Measurements from ENCODE around the gene CLIC2. TPM values are rescaled to one million over a fixed set of nuclear protein-coding genes. Genes with fewer than 3 reads are reported as not detected.

CLIC2 gene
- total RNA-seq, 1 experiment from 2014 or later: 0.98 TPM

DNA sequence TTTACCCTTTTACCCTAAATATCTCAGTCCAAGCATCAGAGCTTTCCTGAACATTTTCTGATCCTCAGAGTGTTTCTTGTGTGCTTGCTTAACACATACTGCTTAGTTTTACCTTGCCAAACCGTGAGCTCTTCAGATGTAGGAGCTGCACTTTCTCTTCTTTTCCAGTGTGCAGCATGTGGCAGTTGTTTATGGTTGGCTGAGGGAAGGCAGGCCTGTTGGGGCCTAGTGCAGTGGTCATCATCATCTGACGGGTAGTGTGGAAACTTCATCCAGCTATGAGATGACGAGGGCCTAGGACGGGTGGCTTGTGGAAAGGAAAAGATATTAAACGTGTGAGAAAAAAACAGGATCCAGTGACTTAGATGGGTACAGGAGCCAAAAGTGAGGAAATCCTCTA lies 96.7 kb downstream of the CLIC2 start:
- DNase-seq: no peak
- Histone ChIP-seq H4K20me1 (ENCODE audit: control insufficient read depth, insufficient read depth, insufficient read length) (no peaks in the 10 kb centered on the region), H3K79me2 (ENCODE audit: insufficient read depth, low read length) (no peaks in the 10 kb centered on the region), H3K18ac (ENCODE audit: insufficient read length, low read depth, low read length) (no peak overlapping the region), H2AK5ac (ENCODE audit: insufficient read length, low read length) (no peak overlapping the region), H3T11ph (ENCODE audit: low read length) (no peak overlapping the region), H2BK120ac (ENCODE audit: low read depth, low read length, poor library complexity, severe bottlenecking) (no peak overlapping the region), H3K23ac (ENCODE audit: insufficient read length, low read depth, low read length) (no peak overlapping the region), H3K4ac (ENCODE audit: low read depth, low read length) (no peak overlapping the region), H3K23me2 (ENCODE audit: insufficient read length, low read depth, low read length, poor library complexity, severe bottlenecking) (no peaks in the 10 kb centered on the region), H2BK20ac (ENCODE audit: low read depth, low read length, poor library complexity, severe bottlenecking) (no peak overlapping the region), H4K91ac (ENCODE audit: insufficient read length, low read depth, low read length) (no peak overlapping the region), H4K5ac (ENCODE audit: insufficient read length, low read depth, low read length) (no peak overlapping the region), H3K79me1 (ENCODE audit: insufficient read depth, low read depth, low read length, poor library complexity, severe bottlenecking) (no peaks in the 10 kb centered on the region), H3K9me3 (ENCODE audit: control insufficient read depth, low read depth, low read length) (peaks cover 30% of the 10 kb centered on the region), H3K27ac (ENCODE audit: insufficient read length, low read depth, low read length) (no peak overlapping the region), H3K27me3 (ENCODE audit: insufficient read depth, low read length) (no peaks in the 10 kb centered on the region), H2AFZ (ENCODE audit: low read length) (no peak overlapping the region), H3K9ac (ENCODE audit: extremely low read depth, insufficient read length, low read length) (no peak overlapping the region), H3K14ac (ENCODE audit: insufficient read depth, low read length) (no peak overlapping the region), H2BK5ac (ENCODE audit: insufficient read length, low read length) (no peak overlapping the region), H2BK15ac (ENCODE audit: low read depth, low read length) (no peak overlapping the region), H2BK12ac (ENCODE audit: insufficient read length, low read depth, low read length) (no peak overlapping the region), H3K56ac (ENCODE audit: insufficient read length, low read depth, low read length) (no peak overlapping the region), H3K4me1 (ENCODE audit: insufficient read depth, low read length) (no peaks in the 10 kb centered on the region), H4K8ac (replicated peaks; ENCODE audit: insufficient read length, low read depth, low read length) (no peak overlapping the region), H3K4me2 (ENCODE audit: insufficient read depth, insufficient read length, low read length) (no peak overlapping the region)
- TF ChIP-seq, protein P1, sequence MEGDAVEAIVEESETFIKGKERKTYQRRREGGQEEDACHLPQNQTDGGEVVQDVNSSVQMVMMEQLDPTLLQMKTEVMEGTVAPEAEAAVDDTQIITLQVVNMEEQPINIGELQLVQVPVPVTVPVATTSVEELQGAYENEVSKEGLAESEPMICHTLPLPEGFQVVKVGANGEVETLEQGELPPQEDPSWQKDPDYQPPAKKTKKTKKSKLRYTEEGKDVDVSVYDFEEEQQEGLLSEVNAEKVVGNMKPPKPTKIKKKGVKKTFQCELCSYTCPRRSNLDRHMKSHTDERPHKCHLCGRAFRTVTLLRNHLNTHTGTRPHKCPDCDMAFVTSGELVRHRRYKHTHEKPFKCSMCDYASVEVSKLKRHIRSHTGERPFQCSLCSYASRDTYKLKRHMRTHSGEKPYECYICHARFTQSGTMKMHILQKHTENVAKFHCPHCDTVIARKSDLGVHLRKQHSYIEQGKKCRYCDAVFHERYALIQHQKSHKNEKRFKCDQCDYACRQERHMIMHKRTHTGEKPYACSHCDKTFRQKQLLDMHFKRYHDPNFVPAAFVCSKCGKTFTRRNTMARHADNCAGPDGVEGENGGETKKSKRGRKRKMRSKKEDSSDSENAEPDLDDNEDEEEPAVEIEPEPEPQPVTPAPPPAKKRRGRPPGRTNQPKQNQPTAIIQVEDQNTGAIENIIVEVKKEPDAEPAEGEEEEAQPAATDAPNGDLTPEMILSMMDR (conservative IDR thresholded peaks at IDR 0.05): no peak
- Mint-ChIP-seq H3K27me3 (ENCODE audit: low read depth) (no peaks in the 10 kb centered on the region; the same call in 1 of the 2 replicates), H3K27ac (no peak overlapping the region), H3K4me3 (no peak overlapping the region), H3K9me3 (peaks cover 52 to 59% of the 10 kb centered on the region in 2 experiments), H3K36me3 (ENCODE audit: insufficient read depth in 1 of 3, low read depth in 3 of 3) (peaks cover 19 to 42% (median 31%) of the 10 kb centered on the region in 3 experiments), H3K4me1 (no peaks in the 10 kb centered on the region)
- no CpG with 5 or more reads among the region's 5 CpGs for WGBS (ENCODE audit: extremely low coverage, insufficient read length, low lambda C conversion rate)

Measured in H9 (cell line).